Activated effector memory CD4-positive, alpha-beta T cell treated with Interleukin-2 at 50 U/mL for 16 hours (primary cell): ENCODE data around the gene CDK14.

Experiments used
- DNase-seq: peaks from one replicate; pipeline ENCODE4 v3.0.0-alpha.2; 2020

The CDK14 gene

DNA sequence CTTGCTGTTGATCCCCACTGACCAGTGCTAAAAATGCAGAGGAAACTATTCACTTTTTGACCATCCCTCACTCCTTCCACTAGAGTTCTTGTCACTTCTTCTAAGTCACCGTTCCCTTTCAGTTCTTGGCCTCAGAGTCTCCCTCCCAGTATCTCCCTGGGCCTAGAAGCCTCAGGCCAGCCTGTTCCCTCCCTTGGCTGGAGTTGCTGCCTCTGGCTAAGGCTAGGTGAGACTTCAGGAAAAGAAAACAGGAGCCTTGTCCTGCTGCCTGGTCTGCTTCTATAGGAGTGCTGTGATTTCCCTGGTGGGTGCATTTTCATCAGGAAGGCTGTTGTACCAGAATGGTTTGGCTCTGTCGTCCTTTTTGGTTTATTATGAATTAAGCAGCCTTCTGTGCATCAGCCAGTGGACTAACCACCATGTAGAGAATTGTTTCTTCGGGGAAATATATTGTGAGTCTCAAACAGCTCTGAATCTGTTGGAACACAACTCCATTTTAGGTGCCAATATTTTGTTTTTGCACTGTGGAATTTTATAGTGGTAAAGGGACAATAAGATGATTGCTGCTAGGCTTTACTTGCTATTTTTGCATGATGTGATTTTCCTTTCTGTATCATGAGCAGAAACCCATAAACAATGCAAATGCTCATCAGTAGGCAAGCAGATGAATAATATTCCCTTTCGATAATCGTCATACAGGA lies 434.7 kb downstream of the CDK14 start:
- no peak for DNase-seq

DNA sequence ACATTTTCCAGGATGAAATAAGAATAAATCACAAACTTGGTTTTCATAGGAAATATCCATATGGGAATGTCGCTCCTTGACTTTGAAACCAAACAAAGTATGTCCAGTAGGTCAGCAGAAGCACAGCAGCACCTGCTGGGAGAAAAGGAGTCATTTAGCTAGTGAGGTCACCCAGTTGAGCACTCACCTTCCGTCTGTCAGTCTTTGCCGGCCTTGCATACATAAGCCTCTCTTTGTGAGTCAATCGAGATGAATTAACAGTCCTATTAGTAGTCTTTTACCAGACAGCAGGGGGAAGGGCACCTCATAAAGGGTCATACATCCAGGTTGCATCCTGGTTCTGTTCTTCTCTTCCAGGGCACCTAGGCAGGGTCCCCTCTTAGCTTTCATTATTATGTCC lies 435.6 kb downstream of the CDK14 start:
- DNase-seq = no peak

DNA sequence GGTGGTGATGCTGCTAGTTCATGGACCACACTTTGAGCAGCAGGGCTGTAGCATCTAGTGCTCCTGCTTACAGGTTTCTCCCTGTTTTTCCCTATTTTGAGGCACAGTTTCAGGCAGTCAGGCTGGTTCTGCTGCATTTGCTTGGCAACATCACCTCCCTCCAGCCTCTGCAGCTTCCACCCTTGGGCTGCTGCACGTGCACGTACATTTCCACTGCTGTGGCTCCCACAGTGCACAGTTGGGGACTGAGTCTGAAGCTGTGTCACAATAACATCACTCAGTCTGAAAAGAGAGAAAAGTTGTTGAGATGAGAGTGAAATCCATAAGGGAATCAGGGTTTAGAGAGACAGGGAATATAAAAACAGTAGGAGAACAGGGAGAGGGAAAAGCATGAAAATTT lies 437.5 kb downstream of the CDK14 start:
- DNase-seq = no peak

DNA sequence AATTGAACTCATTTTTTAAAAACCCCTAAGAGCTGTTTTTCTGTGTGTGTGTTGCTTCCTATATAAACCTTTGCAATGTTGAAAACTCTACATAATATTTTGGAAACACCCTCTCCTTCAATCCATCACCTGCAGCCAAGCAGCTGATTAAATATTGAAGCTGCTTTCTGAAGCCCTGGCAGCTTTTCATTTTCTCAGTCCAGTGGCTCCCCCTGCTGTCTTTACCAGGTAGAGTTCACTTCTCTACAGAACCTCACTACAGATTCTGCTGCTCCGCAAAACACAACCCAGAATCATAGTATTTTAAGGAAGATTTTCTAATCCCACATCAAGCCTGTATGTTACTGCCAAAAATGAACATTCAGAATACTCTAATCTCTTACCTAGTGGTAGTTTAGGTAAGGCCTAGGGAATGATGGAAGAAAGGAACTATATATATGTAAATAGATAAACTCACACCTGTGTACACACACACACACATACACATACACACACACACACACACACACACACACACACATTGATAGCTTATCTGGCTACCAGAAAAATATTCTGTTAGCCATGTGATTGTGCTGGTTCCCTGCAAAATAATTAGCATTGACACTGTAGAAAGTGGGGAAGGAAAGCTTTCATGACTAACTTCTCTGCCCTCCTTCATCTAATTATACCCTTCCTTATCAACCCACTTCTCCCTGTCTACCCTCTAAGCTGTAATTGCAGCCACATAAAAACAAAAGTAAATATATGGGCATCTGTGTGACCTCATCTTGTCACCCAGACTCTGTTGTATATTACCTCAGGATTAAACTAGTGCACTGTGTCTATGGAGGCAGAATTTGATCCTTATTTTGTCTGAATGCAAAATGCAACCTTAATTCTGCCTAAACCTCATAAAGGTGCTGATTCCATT lies 438.6 kb downstream of the CDK14 start:
- DNase-seq = no peak

- no peak for DNase-seq
Measured at GRCh38 chr7:91039033-91039432, 442.9 kb downstream of the CDK14 start.

DNA sequence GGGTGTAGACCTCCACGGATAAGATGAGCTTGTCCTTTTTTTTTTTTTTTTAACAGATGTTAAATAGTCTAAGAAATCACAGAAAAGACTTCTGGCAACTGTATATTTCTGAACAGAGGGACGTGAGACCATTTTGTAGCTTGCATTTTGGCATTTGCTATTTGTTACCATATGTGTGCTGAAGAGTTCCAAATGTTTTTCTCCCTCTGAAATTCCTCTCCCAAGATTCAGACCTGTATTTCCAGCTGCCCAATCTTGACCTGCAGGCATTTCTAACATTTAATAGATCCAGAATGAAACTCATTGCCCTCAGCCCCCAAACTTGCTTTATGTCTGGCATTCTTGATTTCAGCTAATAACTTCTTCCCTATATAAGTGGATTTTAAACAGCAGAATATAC lies 445.0 kb downstream of the CDK14 start:
- DNase-seq = no peak

GRCh38 chr7:91041901-91042484 lies 445.9 kb downstream of the CDK14 start:
- no peak for DNase-seq

GRCh38 chr7:91043186-91043585 lies 447.1 kb downstream of the CDK14 start:
- DNase-seq = no peak

GRCh38 chr7:91043924-91044645 lies 448.0 kb downstream of the CDK14 start:
- no peak for DNase-seq

- no peak for DNase-seq
Measured at GRCh38 chr7:91045606-91046005, 449.5 kb downstream of the CDK14 start.

GRCh38 chr7:91046322-91047089 lies 450.4 kb downstream of the CDK14 start:
- no peak for DNase-seq

DNA sequence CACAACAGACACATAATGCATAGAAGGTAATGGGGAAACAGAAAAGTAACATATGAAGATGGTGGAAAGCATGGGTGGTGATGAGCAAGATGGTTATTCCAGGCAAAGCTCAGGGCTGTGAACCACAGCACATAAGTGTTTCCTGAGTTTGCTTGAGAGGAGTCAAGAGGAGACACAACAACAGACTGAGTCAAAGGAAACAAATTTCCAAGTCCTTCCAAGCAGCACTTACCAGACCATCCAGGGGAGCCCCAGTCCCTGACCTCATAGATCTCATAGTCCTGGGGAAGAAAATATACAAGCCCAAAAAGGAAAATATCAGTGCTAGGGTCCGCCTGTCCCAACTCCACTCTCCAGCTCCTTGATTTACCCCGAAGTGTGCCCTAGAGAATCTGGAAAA lies 451.5 kb downstream of the CDK14 start:
- no peak for DNase-seq

GRCh38 chr7:91050677-91051076 lies 454.6 kb downstream of the CDK14 start:
- DNase-seq = no peak

DNA sequence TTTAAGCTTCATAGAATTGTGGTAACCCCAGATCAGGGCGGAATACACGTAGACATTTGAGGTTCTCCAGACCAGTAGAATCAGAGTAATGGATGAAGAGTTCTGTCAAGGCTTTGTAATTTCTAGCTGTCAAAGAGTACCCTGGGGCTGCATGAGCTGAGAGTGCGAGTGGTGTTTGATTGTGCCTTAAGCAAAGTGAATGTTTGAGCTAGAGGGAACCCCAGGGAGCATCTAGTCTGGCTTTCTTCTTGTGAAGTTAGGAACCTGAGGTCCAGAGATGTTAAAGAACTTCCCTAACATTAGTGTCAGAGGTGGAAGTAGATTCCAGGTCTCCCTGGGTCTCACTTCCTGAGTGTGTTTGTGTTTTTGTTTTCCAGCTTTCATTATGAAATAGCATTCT lies 455.8 kb downstream of the CDK14 start:
- no peak for DNase-seq

DNA sequence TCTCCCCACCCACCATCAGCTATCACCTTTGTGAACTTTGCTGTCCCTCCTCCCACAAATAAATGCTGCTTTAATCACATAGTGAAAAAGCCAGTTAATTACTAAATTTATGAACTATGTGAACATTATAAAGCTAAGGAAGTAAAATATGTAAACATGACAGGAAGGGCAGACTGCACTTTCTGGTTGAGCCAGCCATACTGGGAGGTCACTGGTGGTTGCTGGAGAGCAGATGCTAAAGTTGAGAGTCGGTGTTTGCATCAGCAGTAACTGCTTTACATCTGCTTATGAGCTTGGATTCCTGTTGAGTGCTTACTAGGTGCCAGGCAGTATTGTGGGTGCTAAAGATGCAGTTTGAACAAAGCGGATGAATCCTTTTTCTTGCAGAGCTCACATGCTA lies 458.3 kb downstream of the CDK14 start:
- DNase-seq = no peak

- no peak for DNase-seq
Measured at GRCh38 chr7:91055219-91055618, 459.1 kb downstream of the CDK14 start.

DNA sequence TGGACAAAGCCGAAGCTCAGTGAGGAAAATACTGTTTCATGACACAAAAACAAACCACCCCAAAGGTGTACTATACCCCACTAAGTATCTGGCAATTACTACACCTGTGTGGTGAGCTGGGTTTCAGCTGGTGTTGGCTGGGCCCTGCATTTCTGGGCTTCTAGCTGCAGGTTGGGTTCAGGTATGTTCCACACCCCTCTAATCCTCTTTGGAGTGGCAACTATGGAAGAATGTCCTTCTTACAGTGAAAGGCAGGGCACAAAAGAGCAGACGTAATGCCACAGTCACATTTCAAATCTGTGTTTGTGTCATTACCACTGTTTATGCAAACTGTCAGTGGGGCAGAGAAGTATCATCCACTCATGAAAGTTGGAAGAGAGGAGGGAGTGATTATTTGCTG lies 466.6 kb downstream of the CDK14 start:
- DNase-seq = no peak

DNA sequence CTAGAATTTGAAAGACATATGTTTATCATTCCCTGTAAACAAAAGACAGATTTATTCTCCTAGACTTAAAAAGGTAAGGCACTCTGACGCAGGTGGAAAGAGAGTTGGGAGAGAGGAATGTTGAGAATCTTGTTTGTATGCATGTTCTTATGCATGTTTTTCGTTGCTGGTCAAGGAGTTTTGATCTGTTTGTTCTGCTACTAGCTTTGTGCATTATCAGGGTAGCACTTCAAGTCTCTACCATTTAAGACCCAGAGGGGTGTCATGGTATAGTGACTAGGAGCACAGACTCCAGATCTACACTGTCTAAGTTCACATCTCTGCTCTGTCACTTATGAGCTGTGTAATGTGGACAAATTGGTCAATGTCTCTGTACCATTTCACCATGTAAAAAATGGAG lies 467.9 kb downstream of the CDK14 start:
- DNase-seq = no peak

GRCh38 chr7:91064938-91065337 lies 468.8 kb downstream of the CDK14 start:
- no peak for DNase-seq

GRCh38 chr7:91066627-91067026 lies 470.5 kb downstream of the CDK14 start:
- DNase-seq = no peak

- DNase-seq = no peak
Measured at GRCh38 chr7:91067242-91067641, 471.1 kb downstream of the CDK14 start.

- DNase-seq = no peak
Measured at GRCh38 chr7:91068136-91068795, 472.1 kb downstream of the CDK14 start.
